K562 (cell line): ENCODE results near the gene HAP1. TPM values are rescaled to one million over a fixed set of nuclear protein-coding genes. Genes with fewer than 3 reads are reported as not detected.

ENCODE experiments used
- GABPA ChIP-seq: fragments of 200-800 bp; sonication (Bioruptor generic); conservative IDR thresholded peaks from 2 replicates; pipeline ENCODE4 v1.6.1; 2016; ENCODE audit warnings: low read depth, missing genetic modification characterization, missing compliant biosample characterization
- HNRNPH1 ChIP-seq: fragments of 200-400 bp; formaldehyde crosslinking; optimal IDR thresholded peaks from 2 replicates; pipeline ENCODE3; 2017; ENCODE audit warnings: low read depth, mild to moderate bottlenecking, low read length, moderate library complexity
- HNRNPL ChIP-seq: fragments of 200-400 bp; formaldehyde crosslinking; IDR thresholded peaks from 2 replicates; pipeline ENCODE4 v1.6.1; 2017; ENCODE audit warnings: low read depth, mild to moderate bottlenecking, low read length
- JUN ChIP-seq, 2 experiments: sonication (generic) in 1 of 2; formaldehyde crosslinking in 1 of 2; IDR thresholded peaks; 2 replicates each; pipeline versions ENCODE4 v1.6.1 to v1.8.0; 2012 to 2022; ENCODE audit warnings: borderline replicate concordance in 2 of 2, mild to moderate bottlenecking in 2 of 2, improper control_type of control experiment in 1 of 2, low read depth in 1 of 2, low read length in 1 of 2, missing genetic modification reagents in 1 of 2
- NCOR1 ChIP-seq: fragments of 450-650 bp; IDR thresholded peaks from 2 replicates; pipeline ENCODE4 v1.6.1; 2016; ENCODE audit warnings: mild to moderate bottlenecking, moderate library complexity
- NONO ChIP-seq, 2 experiments: fragments of 200-400 bp in 1 of 2; fragments of 450-650 bp in 1 of 2; formaldehyde crosslinking in 1 of 2; IDR thresholded peaks; 2 replicates each; pipeline ENCODE4 v1.6.1; 2017; ENCODE audit warnings: low read depth in 2 of 2, mild to moderate bottlenecking in 2 of 2, moderate library complexity in 2 of 2, low read length in 1 of 2
- SRSF7 ChIP-seq: fragments of 200-400 bp; formaldehyde crosslinking; optimal IDR thresholded peaks from 2 replicates; pipeline ENCODE3; 2017; ENCODE audit warnings: mild to moderate bottlenecking, low read depth, low read length
- STAG1 ChIP-seq: sonication (generic); formaldehyde crosslinking; IDR thresholded peaks from 2 replicates; pipeline ENCODE4 v1.5.0; 2020; ENCODE audit warnings: missing genetic modification reagents, borderline replicate concordance
- TSC22D4 ChIP-seq: fragments of 450-650 bp; IDR thresholded peaks from 2 replicates; pipeline ENCODE4 v1.6.1; 2016; ENCODE audit warnings: missing genetic modification characterization, missing biosample characterization, control low read depth
- ZFP1 ChIP-seq: fragments of 450-650 bp; formaldehyde crosslinking; IDR thresholded peaks from 2 replicates; pipeline ENCODE4 v1.4.0; 2020; ENCODE audit warnings: mild to moderate bottlenecking, mixed read lengths
- ZNF184 ChIP-seq: sonication (generic); formaldehyde crosslinking; IDR thresholded peaks from 2 replicates; pipeline ENCODE4 v1.5.0; 2020; ENCODE audit warnings: missing genetic modification reagents
- ZNF239 ChIP-seq: fragments of 250-450 bp; sonication (Bioruptor Pico); IDR thresholded peaks from 2 replicates; pipeline ENCODE4 v1.4.0; 2020; ENCODE audit warnings: mild to moderate bottlenecking
- ZNF830 ChIP-seq: fragments of 250-450 bp; sonication (Bioruptor Pico); IDR thresholded peaks from 2 replicates; pipeline ENCODE4 v1.5.0; 2021; ENCODE audit warnings: mild to moderate bottlenecking
- polyA plus RNA-seq, 8 experiments: library from polyadenylated mRNA; depleted of rRNA in 4 of 8; stranded (reverse) in 5 of 8; unstranded in 3 of 8; fragments of >200 nt; fragmentation: Nextera tagmentation in 2 of 8; fragmentation: Illumina TruSeq in 1 of 8; extraction: Ambion mirVana in 2 of 8; extraction: Trizol in 1 of 8; gene quantifications; 2 replicates each; pipeline versions ENCODE4 v1.2.1 to v1.2.3, GENCODE V29; 2011 to 2014; ENCODE audit warnings: inconsistent platforms in 1 of 8, missing spikeins in 1 of 8
- total RNA-seq, 7 experiments: library from RNA; depleted of rRNA in 6 of 7; stranded (reverse); fragments of >200 nt in 6 of 7; fragmentation: Illumina TruSeq in 2 of 7; extraction: Trizol in 2 of 7; gene quantifications; 2 replicates each; pipeline versions ENCODE4 v1.2.1 to v1.2.3, GENCODE V29; 2011 to 2021; ENCODE audit warnings: low replicate concordance in 1 of 7
- TF ChIP-seq, protein P1 (sequence below): fragments of 450-650 bp; IDR thresholded peaks from 2 replicates; pipeline ENCODE4 v1.6.1; 2016; ENCODE audit warnings: low read depth
- TF ChIP-seq, protein P2 (sequence below): fragments of 250-450 bp; sonication (Bioruptor Pico); IDR thresholded peaks from 2 replicates; pipeline ENCODE4 v1.4.0; 2020; ENCODE audit warnings: mild to moderate bottlenecking, moderate library complexity

The HAP1 gene
- total and polyA plus RNA-seq, 9 of the 15 experiments (the other 6 are each of a cell fraction or from before 2014, with no cell fraction given): under 0.01 to 0.09 (median 0.04) TPM; not detected in 6

DNA sequence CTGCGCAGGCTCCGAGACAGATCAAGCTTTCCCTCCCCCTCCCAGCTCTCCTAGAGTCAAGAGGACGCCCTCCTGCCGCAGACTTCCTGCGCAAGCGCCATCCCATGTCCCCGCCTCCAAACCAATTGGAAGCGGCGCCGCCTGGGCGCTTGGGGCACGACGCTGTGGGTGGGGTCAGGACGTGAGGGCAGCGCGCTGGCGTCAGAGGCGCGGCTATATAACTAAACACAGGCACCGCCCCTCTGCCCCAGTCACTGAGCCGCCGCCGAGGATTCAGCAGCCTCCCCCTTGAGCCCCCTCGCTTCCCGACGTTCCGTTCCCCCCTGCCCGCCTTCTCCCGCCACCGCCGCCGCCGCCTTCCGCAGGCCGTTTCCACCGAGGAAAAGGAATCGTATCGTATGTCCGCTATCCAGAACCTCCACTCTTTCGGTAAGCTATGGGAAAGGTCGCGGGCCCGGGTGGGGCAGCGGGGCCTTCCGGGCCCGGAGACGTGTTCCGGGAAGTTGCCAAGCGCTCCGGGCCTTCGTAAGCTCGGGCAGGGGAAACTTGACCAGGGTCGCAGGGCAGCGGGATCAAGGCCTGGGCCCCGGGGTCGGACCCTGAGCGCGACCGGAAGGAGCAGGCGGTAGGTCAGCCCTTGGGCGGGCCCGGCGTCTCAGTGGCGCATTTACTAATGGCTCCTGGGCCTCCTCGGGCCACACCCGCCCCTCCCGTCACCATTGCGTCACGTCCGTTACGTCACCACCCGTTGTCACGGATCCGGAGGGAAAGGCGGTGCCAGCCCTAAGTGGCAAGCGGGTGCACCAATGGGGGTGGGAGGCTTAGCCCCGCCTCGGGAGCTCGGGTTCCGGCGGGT is 45.6 kb downstream of the HAP1 start, which contains the start of gene EIF1 (continued):
- TF ChIP-seq, protein P1, sequence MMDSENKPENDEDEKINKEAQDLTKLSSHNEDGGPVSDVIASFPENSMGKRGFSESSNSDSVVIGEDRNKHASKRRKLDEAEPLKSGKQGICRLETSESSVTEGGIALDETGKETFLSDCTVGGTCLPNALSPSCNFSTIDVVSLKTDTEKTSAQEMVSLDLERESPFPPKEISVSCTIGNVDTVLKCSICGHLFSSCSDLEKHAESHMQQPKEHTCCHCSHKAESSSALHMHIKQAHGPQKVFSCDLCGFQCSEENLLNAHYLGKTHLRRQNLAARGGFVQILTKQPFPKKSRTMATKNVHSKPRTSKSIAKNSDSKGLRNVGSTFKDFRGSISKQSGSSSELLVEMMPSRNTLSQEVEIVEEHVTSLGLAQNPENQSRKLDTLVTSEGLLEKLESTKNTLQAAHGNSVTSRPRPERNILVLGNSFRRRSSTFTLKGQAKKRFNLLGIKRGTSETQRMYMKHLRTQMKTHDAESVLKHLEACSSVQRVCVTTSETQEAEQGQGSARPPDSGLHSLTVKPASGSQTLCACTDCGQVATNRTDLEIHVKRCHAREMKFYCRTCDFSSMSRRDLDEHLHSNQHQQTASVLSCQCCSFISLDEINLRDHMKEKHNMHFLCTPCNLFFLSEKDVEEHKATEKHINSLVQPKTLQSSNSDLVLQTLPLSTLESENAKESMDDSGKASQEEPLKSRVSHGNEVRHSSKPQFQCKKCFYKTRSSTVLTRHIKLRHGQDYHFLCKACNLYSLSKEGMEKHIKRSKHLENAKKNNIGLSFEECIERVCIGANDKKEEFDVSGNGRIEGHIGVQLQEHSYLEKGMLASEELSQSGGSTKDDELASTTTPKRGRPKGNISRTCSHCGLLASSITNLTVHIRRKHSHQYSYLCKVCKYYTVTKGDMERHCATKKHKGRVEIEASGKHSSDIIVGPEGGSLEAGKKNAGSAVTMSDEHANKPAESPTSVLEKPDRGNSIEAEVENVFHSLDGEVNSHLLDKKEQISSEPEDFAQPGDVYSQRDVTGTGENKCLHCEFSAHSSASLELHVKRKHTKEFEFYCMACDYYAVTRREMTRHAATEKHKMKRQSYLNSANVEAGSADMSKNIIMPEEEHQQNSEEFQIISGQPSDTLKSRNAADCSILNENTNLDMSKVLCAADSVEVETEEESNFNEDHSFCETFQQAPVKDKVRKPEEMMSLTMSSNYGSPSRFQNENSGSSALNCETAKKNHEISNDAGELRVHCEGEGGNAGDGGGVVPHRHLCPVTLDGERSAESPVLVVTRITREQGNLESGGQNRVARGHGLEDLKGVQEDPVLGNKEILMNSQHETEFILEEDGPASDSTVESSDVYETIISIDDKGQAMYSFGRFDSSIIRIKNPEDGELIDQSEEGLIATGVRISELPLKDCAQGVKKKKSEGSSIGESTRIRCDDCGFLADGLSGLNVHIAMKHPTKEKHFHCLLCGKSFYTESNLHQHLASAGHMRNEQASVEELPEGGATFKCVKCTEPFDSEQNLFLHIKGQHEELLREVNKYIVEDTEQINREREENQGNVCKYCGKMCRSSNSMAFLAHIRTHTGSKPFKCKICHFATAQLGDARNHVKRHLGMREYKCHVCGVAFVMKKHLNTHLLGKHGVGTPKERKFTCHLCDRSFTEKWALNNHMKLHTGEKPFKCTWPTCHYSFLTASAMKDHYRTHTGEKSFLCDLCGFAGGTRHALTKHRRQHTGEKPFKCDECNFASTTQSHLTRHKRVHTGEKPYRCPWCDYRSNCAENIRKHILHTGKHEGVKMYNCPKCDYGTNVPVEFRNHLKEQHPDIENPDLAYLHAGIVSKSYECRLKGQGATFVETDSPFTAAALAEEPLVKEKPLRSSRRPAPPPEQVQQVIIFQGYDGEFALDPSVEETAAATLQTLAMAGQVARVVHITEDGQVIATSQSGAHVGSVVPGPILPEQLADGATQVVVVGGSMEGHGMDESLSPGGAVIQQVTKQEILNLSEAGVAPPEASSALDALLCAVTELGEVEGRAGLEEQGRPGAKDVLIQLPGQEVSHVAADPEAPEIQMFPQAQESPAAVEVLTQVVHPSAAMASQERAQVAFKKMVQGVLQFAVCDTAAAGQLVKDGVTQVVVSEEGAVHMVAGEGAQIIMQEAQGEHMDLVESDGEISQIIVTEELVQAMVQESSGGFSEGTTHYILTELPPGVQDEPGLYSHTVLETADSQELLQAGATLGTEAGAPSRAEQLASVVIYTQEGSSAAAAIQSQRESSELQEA: no peak
- no peak for TF ChIP-seq ZNF239 (CRISPR knock-in tag)
- no peak for TF ChIP-seq TSC22D4 (tag)
- TF ChIP-seq HNRNPH1: peak; percentile 79
- peak; percentile 86; the same call in 1 of the 2 replicates for TF ChIP-seq JUN (IDR thresholded peaks at IDR 0.05; ENCODE audit: borderline replicate concordance, low read depth, low read length)
- peak; percentile 91; the same call in 1 of the 2 replicates for TF ChIP-seq JUN (CRISPR knock-in tag; IDR thresholded peaks at IDR 0.05; ENCODE audit: borderline replicate concordance)
- TF ChIP-seq NCOR1: peak; percentile 68
- peak; percentile 95 for TF ChIP-seq GABPA (tag)
- TF ChIP-seq HNRNPL: peak; percentile 97; the same call in 1 of the 2 replicates
- no peak for TF ChIP-seq STAG1 (CRISPR knock-in tag)
- TF ChIP-seq ZNF184 (CRISPR knock-in tag): no peak
- TF ChIP-seq NONO (IDR thresholded peaks at IDR 0.05; ENCODE audit: low read depth in 2 of 2, low read length in 1 of 2): peak; percentile 9 to 94; a peak in 3 of 4 replicates
- TF ChIP-seq, protein P2, sequence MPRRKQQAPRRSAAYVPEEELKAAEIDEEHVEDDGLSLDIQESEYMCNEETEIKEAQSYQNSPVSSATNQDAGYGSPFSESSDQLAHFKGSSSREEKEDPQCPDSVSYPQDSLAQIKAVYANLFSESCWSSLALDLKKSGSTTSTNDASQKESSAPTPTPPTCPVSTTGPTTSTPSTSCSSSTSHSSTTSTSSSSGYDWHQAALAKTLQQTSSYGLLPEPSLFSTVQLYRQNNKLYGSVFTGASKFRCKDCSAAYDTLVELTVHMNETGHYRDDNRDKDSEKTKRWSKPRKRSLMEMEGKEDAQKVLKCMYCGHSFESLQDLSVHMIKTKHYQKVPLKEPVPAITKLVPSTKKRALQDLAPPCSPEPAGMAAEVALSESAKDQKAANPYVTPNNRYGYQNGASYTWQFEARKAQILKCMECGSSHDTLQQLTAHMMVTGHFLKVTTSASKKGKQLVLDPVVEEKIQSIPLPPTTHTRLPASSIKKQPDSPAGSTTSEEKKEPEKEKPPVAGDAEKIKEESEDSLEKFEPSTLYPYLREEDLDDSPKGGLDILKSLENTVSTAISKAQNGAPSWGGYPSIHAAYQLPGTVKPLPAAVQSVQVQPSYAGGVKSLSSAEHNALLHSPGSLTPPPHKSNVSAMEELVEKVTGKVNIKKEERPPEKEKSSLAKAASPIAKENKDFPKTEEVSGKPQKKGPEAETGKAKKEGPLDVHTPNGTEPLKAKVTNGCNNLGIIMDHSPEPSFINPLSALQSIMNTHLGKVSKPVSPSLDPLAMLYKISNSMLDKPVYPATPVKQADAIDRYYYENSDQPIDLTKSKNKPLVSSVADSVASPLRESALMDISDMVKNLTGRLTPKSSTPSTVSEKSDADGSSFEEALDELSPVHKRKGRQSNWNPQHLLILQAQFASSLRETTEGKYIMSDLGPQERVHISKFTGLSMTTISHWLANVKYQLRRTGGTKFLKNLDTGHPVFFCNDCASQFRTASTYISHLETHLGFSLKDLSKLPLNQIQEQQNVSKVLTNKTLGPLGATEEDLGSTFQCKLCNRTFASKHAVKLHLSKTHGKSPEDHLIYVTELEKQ (CRISPR knock-in tag): 0 out of 2 replicates have a peak, but pooled peaks have one; percentile 50
- TF ChIP-seq SRSF7: peak; percentile 96
- TF ChIP-seq ZFP1 (CRISPR knock-in tag): no peak
- peak; percentile 94 for TF ChIP-seq ZNF830
